ENCODE results near the gene NNAT.

Gene NNAT

DNA sequence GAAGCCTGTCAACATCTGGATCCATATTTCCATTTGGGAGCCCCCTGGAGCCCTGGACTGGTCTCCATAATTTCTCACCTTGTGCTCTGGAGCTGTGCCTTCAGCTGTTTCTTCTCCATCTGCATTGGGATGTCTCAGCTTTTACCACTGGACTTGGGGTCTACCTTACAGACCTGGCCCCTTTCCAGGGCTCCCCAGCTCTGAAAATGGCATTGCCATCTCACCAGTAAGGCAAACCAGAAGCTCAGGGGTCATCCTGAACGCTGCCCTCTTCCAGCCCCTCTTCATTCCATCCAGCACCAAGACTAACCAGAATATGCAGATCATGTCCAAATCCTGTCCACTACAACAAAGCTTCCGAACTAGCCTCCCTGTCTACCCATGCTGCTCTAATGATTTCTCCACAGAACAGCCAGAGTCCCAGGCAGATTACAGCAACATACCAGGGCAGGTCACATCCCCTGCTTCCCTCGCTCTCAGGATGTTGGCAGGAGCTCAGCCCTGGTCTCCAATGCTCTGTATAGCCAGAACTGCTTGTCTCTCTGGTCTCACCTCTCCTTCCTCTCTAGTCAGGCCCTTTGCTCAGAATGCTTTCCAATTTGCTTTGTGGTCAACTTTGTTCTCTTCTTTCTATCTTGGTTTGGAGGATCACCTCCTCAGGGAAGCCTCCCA is 17.7 kb upstream of the NNAT start:
- DNase-seq: no peak

DNA sequence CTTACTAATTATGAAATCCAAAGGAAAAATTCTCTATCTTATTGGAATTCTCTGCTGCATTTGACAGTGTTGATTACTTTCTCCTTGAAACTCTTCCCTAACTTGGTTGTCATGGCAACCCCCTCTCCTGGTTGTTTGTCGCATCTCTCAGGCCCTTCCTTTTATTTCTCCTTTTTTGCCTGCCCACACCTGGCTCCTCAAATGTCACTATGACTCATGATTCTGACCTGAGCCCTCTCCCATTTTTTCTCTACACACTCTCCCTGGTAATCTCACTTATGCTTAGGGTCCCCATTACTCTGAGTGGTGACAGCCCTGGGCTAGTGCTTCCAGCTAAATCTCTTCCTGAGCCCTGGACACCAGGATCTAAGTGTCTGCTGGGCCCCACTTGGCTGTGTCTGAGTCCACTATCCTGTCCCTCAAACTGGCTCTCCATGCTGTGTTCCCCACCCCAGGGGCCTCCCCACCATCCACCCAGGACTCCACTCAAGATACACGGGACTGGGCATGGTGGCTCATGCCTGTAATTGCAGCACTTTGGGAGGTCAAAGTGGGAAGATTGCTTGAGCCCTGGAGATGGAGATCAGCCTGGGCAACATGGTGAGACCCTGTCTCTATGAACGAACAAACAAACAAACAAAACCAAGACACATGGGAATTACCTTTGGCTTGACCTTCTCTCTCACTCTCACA is 16.5 kb upstream of the NNAT start:
- no peak for DNase-seq

DNA sequence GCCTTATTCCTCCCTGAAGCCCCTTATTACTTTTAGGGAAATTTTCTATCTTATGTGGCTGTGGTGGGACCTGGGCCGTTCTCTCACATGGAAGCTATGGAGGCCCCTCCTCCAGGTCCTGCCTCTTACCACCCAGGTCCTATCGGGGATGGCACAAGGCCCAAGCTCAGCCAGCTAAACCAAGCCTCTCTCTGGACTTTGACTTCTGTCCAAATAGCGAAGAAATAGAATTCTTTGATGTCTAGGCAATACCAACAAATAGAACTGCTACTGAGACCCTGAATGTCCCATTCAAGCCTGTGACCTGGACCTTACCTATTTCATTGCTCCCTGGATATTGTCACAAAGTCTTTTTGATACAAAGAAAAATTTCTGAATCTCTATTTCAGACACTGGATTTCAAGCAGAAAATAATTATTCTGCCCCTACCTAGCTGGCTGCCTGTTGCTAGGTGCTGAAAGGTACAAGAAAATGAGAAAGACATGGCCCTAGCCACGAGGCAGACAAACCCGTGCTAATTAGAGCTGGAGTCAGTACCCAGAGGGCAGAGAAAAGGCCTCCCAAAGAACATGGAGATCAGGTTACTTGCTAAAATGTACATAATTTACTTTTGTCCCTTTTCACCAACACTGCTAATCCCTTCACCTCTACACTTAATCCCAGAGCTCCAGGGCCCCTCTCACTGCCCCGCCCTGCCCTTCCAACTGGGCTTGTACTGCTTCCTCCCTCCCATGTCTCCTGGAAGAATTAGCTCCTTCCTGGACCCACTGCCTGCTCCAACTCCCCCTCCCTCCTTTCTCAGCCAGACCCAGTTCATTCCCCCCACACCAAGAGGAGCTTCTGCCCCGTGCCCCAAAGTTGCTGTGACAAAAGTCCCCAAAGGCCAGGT is 15.5 kb upstream of the NNAT start:
- DNase-seq: no peak

DNA sequence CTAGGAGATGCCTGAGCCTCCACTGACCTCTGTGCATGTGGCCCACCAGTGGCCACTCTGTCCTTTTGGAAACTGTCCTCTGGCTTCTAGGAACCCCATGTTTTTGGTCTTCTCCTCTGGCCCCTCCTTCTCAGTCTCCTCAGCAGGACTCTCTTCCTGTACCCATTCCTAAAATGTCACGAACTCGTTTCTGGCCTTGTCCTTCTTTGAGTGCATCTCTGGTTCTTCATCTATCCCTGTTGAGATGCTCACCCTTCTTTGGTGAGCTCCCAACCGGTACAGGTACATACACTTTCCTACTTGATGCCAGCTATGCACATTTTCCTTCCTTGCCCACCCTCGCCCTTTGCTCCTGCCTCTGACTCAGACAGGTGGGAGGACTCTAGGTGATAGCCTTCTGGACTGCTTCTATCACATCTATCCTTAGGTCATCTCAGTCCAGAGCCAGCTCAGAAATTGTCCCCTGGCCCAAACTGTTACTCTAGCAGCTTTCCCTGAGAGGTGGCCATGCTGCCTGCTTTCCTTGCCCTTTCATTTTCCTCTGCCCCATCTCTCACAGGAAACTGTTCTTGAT is 14.8 kb upstream of the NNAT start:
- DNase-seq: no peak

DNA sequence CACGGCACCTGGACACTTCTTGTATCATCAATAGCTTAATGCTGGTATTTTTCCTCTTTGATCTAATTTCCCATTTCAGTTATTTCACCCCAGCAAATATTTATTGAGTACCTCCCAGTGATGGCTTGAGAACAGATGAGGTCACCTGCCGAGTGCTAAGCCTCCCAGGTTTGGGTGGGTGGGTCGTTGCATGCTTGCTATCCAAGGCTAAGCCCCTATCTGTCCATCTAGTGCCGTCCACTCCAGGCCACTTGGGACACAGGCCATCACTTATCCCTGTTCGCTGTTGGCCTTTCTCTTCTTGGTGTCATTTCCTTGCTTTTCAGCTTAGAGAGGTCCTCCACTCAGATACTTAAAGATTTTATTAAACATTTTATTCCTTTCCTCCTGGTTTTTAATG is 10.8 kb upstream of the NNAT start:
- no peak for DNase-seq

DNA sequence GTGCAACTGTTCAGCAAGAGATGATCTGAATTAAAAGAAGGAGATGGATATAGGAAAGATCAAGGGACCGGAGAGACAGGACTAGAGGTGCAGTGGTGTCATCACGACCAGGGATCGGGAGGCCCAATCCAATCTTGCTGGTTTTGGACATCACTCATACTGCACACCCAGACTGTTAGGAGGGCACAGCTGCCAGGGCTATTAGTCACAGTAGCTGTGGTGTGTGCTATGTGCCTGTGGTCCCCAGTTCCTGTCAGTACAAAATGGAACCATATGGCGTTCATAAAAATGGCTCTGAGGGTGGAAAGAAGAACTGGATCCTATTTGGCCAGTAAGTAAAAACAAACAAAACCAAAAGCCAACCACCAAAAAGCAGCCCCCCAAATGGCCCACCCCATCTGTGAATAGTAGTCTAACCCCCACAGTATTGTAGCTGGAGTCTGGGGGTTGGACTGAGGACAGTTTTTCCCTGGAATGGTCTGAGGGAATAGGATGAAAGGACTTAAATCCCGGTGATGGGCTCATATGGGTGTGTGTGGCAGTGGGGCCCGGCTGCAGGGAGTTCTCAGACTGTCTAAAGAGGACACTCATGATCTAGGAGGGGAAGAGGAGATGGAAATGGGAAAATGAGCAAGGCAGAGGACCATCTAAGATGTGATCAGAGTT is 9.3 kb upstream of the NNAT start:
- DNase-seq: no peak

DNA sequence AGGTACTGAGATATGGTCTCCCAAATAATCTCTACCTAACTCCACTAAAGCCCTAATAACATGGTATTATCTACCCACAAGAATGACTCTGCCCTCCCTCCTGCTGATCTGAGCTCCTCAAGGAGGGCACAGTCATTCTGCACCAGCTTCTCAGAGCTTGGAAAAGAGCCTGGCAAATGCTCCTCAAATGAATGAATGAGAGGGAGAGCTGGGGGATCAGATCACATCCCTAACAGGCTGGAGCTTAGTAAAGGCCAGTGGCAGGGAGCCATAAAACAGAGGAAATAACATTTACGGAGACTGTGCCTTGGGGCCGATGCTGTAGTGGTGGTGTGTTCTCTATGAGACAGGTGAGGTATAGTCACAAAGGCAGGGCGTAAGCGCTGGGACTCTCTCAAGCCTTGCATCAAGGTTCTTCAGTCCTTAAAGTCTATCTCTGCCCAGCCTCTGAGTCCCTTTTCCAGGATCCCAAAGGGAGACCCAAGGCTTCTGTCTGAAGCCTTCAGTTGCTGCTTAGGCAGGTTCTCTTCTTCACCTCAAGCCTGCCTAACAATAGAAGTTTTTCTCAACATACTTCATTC is 7.2 kb upstream of the NNAT start:
- DNase-seq: no peak

DNA sequence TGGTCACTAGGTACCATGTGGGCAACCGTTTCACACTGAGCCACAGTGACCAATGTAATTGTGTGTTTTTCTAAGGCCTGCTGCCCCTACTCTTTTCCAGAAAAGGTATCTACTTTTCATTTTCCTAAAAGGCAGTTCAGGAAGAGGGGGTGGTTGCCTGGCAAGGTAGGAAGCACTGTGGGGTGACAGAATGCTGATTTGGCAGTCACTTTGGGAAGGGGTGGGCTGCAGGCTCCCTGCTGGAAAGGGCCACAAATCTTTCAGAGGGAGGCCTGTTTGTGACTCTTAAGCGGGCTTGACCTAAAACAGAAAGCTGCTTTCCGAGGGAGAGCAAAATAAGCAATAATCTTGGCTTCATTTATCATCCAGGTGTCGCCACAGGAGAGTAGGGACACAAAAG is 5.2 kb upstream of the NNAT start:
- no peak for DNase-seq

DNA sequence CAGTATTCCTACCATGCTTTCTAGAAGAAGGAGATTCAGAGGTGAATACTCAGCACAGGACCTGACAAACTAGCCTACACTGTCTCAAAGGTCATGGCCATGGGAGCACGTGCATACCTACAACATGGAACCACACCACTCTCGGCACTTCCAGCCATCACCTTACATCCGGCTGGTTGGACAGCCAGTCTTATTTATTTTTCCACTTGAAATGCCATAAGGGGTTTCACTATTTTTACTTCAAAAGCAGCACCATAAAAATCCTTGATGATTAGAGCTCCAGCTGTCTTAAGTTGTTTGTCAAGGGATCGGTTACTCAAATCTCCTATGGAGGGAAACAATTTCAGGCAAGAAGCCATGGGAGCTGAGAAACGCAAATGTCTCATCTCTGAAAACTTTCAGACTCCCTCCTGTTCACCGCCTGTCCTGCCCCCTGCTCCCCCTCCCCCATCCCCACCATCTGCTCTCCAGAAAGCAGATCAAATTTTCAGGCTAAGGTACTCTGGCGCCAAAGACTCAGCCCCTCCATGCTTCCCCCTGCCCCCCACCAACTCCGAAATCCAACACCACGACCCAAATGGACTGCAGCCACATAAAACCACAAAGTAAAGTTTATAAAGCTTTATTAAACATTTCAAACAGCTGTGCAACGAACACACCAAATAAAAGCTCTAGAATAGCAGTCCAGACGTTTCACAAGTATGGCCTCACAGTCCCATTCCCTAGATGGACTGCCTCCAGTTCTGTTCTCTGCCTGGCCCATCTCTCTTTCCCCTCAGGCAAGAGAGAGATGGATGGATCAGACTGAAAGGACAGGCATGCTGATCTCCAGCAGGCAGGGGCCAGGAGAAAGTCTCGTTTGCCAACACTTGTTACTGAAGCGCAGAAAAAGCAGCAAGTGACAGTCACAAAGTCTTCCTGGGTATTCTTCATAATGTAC is 4.0 kb upstream of the NNAT start:
- DNase-seq: no peak

DNA sequence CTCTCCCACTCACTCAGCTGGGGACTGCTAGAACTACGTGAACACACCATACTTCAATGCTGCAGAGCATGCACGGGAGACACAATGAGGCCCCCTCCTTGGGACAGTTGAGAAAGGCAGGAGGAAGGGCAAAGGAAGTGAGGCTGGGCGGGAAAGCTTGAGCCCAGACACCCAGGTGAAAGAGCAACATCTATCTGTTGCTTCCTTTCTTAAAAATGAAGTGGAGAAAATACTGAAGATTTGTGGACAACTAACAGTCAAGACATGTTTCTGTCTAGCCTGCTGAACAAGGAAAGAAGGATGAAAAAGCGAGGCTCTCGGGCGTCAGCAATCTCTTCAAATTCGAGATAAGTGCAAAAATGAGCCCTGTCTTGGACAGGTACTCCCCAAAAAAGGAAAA is 3.0 kb upstream of the NNAT start:
- no peak for DNase-seq

DNA sequence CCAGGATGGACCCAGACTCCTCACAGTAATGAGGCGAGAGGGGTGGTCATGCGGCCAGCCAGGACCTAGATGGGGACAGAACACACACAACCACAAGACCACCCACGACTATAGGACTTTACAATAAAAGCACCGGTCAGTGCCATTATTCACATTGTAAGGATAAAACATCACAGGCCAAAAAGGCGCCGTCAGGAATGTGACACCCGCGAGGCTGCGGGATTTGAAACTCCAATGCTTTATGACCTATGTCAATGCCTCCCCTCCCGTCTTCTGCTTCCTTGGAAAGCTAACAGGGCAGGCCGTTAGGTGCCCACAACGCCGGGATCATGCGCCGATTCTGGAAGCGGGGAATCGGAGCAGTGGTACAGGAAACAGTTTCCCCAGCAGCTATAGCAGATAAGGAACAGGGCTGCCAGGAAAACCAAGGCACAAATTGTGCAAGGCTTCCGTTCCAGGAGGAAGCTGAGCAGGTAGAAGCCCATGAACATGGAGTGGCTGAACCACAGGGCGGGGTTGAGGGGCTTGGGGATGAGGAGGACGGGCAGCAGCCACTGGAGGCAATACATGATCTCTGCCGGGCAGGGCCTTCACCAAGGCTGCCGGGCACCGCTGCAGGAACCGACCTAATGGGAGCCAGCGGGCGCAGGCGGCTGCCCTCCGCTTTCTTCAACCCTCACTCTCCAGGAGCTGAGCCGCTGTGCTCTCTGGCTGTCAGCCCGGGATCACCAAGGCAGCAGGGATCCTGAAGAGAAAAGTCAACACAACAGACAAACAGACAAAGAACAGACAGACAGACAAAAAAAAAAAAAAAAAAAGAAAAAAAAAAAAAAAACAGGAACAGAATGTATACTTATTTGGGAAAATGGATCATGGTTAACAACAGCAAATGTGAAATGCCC is 2.2 kb upstream of the NNAT start:
- DNase-seq: no peak

DNA sequence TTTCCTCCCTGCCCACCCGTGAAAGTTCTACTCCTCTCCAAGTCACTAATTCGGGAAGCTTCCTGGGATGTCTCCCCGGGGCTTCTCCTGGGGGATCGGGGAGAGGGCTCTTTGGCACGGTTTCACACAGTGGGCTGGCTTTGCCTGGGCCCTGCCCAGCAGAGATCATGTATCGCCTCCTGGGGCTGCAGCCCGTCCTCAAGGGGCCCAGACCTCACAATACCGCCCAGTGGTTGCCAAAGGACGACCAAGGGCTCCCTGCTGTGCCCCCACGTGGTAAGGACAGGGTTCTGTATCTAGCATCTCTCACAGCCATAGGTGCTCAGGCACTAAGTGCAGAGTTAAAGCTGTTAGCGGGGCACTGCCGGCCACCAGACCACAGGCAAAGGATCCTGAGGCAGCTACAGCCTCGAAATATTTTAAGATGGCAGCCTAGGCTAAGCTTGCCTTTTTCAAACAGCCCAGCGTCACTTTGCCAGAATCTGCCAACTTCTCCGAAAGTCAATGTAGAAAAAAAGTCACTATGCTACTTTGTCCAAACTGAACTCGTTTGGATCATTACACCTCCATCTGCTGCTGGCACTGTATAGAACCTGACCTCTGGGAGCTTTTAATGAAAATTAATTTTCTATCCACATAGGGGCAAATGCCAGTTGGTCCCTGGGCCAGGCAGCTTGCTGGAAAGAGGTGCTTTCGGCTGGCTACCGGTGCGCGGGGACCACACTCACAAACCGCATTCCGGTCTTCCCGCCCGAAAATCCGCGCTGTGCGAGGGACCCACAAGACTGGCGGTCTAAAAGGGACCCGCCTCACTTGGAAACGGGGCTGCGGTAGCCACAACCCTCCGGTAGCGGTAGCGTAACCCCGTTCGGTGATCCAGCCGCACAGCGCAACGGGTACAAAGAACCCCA is 1.3 kb upstream of the NNAT start:
- no peak for DNase-seq

DNA sequence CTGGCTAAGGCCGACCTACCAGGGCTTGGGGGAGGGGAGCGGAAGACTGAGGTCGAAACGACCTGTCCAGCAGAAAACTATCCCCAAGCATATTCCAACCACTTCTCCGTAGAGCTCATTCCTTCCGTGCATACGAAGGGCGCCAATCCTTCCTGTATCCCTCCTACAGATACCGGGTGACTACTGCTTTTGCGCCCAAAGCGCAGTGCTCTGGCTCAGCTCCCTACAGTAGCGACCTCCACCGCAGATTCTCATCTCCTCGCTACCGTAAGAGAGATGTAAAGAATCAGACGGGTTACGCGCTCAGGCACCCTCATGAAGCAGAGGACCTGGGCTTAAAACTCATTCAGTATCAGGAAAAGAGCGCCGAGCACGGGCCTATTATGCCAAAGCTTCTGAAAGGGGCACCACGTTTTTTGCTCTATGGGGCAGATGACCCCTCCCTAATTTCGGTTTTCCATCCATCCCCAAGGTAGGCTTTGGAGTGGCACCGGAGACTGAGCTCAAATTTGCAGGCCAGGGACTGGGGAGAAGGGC is 563 bp upstream of the NNAT start:
- DNase-seq: no peak

DNA sequence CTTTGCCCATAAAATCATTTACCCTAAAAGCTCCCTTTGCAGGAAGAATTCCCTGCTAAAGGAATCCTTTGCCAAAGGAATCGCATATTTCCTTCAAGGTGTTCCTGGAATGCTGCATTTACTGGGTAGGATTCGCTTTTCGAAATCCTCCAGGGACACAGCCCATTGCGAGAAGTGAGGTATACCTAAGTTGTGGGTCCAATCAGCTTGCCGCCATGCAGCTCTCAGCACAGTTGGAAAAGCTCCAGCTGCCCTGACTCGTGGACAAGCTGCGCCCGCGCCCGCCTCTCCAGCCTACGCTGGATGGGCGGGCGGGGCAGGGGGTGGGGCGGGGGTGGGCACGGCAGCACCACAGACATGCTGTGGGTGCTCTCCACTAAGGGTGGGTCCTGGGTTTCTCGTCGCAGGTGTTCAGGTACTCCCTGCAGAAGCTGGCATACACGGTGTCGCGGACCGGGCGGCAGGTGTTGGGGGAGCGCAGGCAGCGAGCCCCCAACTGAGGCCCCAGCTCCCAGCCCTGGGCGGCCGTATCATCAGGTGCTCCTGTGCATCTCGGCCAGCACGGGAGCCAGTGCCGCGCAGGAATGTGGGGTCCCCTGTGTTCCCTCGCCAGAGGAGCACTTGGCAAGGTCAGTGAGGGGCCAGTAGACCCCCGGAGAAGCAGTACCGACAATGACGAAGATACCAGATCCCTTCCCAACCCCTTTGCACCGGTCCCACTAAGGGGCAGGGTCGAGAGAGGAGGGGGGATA is 1.4 kb downstream of the NNAT start:
- DNase-seq: no peak

DNA sequence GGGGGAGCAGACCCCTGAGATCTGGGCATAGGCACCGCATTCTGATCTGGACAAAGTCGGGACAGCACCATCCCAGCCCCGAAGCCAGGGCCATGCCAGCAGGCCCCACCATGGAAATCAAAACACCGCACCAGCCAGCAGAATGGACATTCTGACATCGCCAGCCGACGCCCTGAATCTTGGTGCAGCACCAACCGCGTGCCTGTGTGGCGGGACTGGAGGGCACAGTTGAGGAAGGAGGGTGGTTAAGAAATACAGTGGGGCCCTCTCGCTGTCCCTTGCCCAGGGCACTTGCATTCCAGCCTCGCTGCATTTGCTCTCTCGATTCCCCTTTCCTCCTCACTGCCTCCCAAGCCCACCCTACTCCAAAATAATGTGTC is 2.0 kb downstream of the NNAT start:
- no peak for DNase-seq

DNA sequence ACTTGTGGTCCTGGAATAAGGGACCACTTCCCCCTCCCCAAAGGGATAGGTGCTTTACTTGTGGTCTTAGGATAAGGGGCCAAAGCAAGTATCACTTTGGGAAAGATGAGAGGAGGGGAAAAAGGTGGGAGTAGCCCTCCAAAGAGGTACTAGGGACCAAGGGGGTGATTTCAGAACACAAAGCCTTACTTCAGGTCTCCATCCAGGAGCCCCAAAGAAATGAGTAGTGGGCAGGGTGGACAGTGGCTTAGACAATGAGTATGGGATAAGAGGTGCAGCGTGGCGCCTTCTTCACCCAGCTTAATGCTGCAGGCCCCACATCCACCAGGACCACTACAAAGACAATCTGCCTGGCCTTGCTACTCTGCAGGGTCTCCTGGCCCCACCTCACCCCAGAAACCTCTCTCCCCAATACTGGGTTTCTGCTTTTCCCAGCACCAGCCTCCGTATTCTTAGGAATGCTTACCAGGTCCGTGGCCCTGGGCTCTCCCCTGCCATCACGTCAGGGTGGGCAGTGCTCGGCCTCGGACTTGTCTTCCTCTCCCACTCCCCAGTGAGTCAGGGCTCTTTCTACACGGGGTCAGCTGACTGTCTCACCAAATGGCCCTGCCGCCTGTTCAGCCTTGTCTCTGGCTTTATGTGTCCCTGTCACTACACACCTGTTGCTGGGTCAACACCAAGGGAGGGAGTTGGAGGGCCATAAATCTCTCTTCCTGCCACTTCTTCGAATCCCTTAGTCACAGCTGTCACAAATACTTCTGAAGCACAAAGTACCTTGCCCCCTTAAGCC is 3.1 kb downstream of the NNAT start:
- no peak for DNase-seq
